Measurements from ENCODE around the gene ACOT8. TPM values are rescaled to one million over a fixed set of nuclear protein-coding genes. Genes with fewer than 3 reads are reported as not detected.
"Not testable (repeated sequence)": the region's sequence is repeated elsewhere in the genome, so short reads cannot be mapped to it uniquely, and the experiment has no call there.

The ACOT8 gene
- total and polyA plus RNA-seq, 8 donors: 19.3 to 28.7 (median 22.0) TPM

GRCh38 chr20:45812157-45813005 is 44.8 kb downstream of the ACOT8 start, which contains the start of gene UBE2C:
UBE2C (plus strand) TSS chr20:45812644; CDS start chr20:45812696, 52 bp downstream.
- peak; percentile 93 to 99 (median 97) for DNase-seq
- Histone ChIP-seq H3K4me3 (peak within 1 kb of the TSS; percentile 47 to 75), H3K36me3 (peaks cover 0 to 51% of the 10 kb centered on the region in 2 donors), H3K27me3 (no peaks in the 10 kb centered on the region), H3K27ac (no peak within 1 kb of the TSS), H3K9me3 (no peaks in the 10 kb centered on the region), H3K4me1 (peaks cover 2 to 18% of the 10 kb centered on the region in 2 donors)
- intact Hi-C loops (cut with DNase I): no loop called here
- peak; percentile 99 for ATAC-seq
- TF ChIP-seq CTCF (IDR thresholded peaks at IDR 0.05): no peak

GRCh38 chr20:45810191-45810970 is 46.8 kb downstream of the ACOT8 start:
- Histone ChIP-seq H3K4me1 (peaks cover 0 to 16% of the 10 kb centered on the region in 2 donors), H3K27me3 (no peaks in the 10 kb centered on the region), H3K27ac (no peak overlapping the region), H3K4me3 (no peak overlapping the region), H3K36me3 (peaks cover 0 to 64% of the 10 kb centered on the region in 2 donors), H3K9me3 (no peaks in the 10 kb centered on the region)
- no peak for TF ChIP-seq CTCF (IDR thresholded peaks at IDR 0.05)
- no peak for DNase-seq
- ATAC-seq: no peak
- intact Hi-C loops (cut with DNase I): no loop called here

- TF ChIP-seq CTCF (IDR thresholded peaks at IDR 0.05): no peak
- H3K27me3 ChIP-seq: no peaks in the 10 kb centered on the region
- H3K4me1 ChIP-seq: peaks cover 0 to 13% of the 10 kb centered on the region in 2 donors
- ATAC-seq: no peak
- H3K27ac ChIP-seq: no peak overlapping the region
- intact Hi-C loops (cut with DNase I): no loop called here
- no peak for DNase-seq
- no peaks in the 10 kb centered on the region for H3K9me3 ChIP-seq
- no peak overlapping the region for H3K4me3 ChIP-seq
- H3K36me3 ChIP-seq: peaks cover 0 to 69% of the 10 kb centered on the region in 2 donors
These were observed 55.3 kb downstream of the ACOT8 start for GRCh38 chr20:45801851-45802250.

GRCh38 chr20:45798935-45799642 is 58.1 kb downstream of the ACOT8 start:
- Histone ChIP-seq H3K27me3 (no peaks in the 10 kb centered on the region), H3K36me3 (peaks cover 0 to 69% of the 10 kb centered on the region in 2 donors), H3K4me3 (no peak overlapping the region), H3K4me1 (peaks cover 0 to 13% of the 10 kb centered on the region in 2 donors), H3K27ac (peak overlapping the region in 1 of 2 donors; percentile 51), H3K9me3 (no peaks in the 10 kb centered on the region)
- TF ChIP-seq CTCF (IDR thresholded peaks at IDR 0.05): peak; percentile 62 to 64
- peak; percentile 98 for ATAC-seq
- intact Hi-C loops (cut with DNase I): no loop called here
- peak in 1 of 4 donors; percentile 47 for DNase-seq

GRCh38 chr20:45797955-45798354 is 59.2 kb downstream of the ACOT8 start:
- H3K9me3 ChIP-seq; H3K27ac ChIP-seq; H3K4me3 ChIP-seq; DNase-seq; ATAC-seq; H3K27me3 ChIP-seq; intact Hi-C loops (cut with DNase I): not testable (repeated sequence)
- Histone ChIP-seq H3K4me1 (peaks cover 2 to 24% of the 10 kb centered on the region in 2 donors), H3K36me3 (peaks cover 0 to 65% of the 10 kb centered on the region in 2 donors)

- Histone ChIP-seq H3K4me1 (peaks cover 7 to 28% of the 10 kb centered on the region in 2 donors), H3K36me3 (peaks cover 0 to 60% of the 10 kb centered on the region in 2 donors)
- ATAC-seq; H3K27me3 ChIP-seq; H3K4me3 ChIP-seq; H3K27ac ChIP-seq; intact Hi-C loops (cut with DNase I); DNase-seq; H3K9me3 ChIP-seq: not testable (repeated sequence)
These were observed 59.7 kb downstream of the ACOT8 start for GRCh38 chr20:45797510-45797909.

All from left lung (tissue), 10 donors.